SKM-1 treated with dmso at 0.1 percent for 144 hours (cell line): ENCODE results near the gene SERHL2.
"Not testable (repeated sequence)": the region's sequence is repeated elsewhere in the genome, so short reads cannot be mapped to it uniquely, and the experiment has no call there.

Source experiments
- DNase-seq: peaks from one replicate; lab custom pipeline; 2025; ENCODE audit not compliant: unreplicated experiment; lab: John Stamatoyannopoulos, UW

Gene SERHL2

GRCh38 chr22:42553475-42554361 lies at the start of gene SERHL2:
Gene SERHL2, plus strand, starts transcription at chr22:42553956. Its CDS starts 65 bp downstream, at chr22:42554021.
- DNase-seq, result peak; percentile 45

- not testable (repeated sequence) for DNase-seq
Observed at GRCh38 chr22:42508327-42508974, 45.3 kb upstream of the SERHL2 start.

- DNase-seq, result not testable (repeated sequence)
Observed at GRCh38 chr22:42508975-42509364, 44.8 kb upstream of the SERHL2 start.

- DNase-seq, result no peak
Observed at GRCh38 chr22:42509548-42509947, 44.2 kb upstream of the SERHL2 start.

GRCh38 chr22:42511401-42511891 lies 42.3 kb upstream of the SERHL2 start:
- DNase-seq, result no peak

- not testable (repeated sequence) for DNase-seq
Observed at GRCh38 chr22:42512273-42512990, 41.3 kb upstream of the SERHL2 start.

GRCh38 chr22:42514331-42514730 lies 39.4 kb upstream of the SERHL2 start:
- not testable (repeated sequence) for DNase-seq

GRCh38 chr22:42515304-42515703 lies 38.5 kb upstream of the SERHL2 start:
- not testable (repeated sequence) for DNase-seq

GRCh38 chr22:42515896-42516295 lies 37.9 kb upstream of the SERHL2 start:
- DNase-seq, result no peak

- not testable (repeated sequence) for DNase-seq
Observed at GRCh38 chr22:42517103-42517502, 36.7 kb upstream of the SERHL2 start.

GRCh38 chr22:42518638-42519524 lies 34.9 kb upstream of the SERHL2 start:
- not testable (repeated sequence) for DNase-seq

- DNase-seq, result peak; percentile 50
Observed at GRCh38 chr22:42519525-42520401, 34.0 kb upstream of the SERHL2 start, which contains the start of gene RRP7A. Gene RRP7A, minus strand, starts transcription at chr22:42519796. Its CDS starts 10 bp downstream, at chr22:42519786.

GRCh38 chr22:42521228-42521546 lies 32.6 kb upstream of the SERHL2 start:
- DNase-seq, result no peak

GRCh38 chr22:42522546-42522945 lies 31.2 kb upstream of the SERHL2 start:
- DNase-seq, result no peak

- no peak for DNase-seq
Observed at GRCh38 chr22:42528591-42529307, 25.0 kb upstream of the SERHL2 start.

GRCh38 chr22:42529435-42529834 lies 24.3 kb upstream of the SERHL2 start:
- not testable (repeated sequence) for DNase-seq

GRCh38 chr22:42531401-42532084 lies 22.2 kb upstream of the SERHL2 start:
- not testable (repeated sequence) for DNase-seq

- DNase-seq, result no peak
Observed at GRCh38 chr22:42533638-42533977, 20.1 kb upstream of the SERHL2 start.
